ENCODE data around the gene EMC1. TPM values are rescaled to one million over a fixed set of nuclear protein-coding genes. Genes with fewer than 3 reads are reported as not detected.
A peak's percentile ranks its signal among the peaks of the same experiment; 100 is the strongest.
"Not testable (repeated sequence)": the region's sequence is repeated elsewhere in the genome, so short reads cannot be mapped to it uniquely, and the experiment has no call there.

The EMC1 gene
- total RNA-seq, 2 experiments from 2014 or later, result 36.6 to 38.9 TPM

GRCh38 chr1:19198820-19199219, 52.5 kb downstream of the EMC1 start:
- Mint-ChIP-seq H3K27ac (no peak overlapping the region), H3K27me3 (ENCODE audit: low read depth) (no peaks in the 10 kb centered on the region), H3K36me3 (ENCODE audit: low read depth) (peaks cover 48% of the 10 kb centered on the region), H3K9me3 (ENCODE audit: insufficient read depth) (no peaks in the 10 kb centered on the region), H3K4me3 (no peak overlapping the region), H3K4me1 (ENCODE audit: low read depth) (peaks cover 14% of the 10 kb centered on the region)
- POLR2A ChIA-PET, result no interaction called here
- ATAC-seq (no peak), DNase-seq (no peak)
- CTCF ChIA-PET, result interaction anchor here (2.0 kb wide), 1 partner anchor 9 kb away, joined by 7 read pairs; no protein-coding TSS in a partner anchor

DNA sequence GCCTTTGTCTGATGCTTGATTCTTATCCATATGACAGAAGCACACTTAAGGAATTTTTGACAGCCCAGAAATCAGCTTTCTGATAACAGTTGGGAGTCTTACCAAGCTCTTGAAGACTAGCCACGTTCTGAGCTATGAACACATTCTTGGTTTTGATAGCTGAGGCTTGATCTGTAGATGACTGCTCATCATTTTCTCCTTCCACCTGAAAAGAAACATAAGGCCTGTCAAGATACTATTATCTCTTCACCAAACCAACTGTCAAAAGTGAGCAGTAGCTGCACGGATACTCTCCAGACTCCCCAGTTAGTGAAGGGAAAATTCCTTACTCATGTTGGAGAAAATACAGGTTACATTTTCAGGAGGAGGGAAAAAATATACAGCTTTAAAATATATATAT, 53.5 kb downstream of the EMC1 start:
- H3K27ac Mint-ChIP-seq, result no peak overlapping the region
- H3K4me1 Mint-ChIP-seq (ENCODE audit: low read depth), result peaks cover 11% of the 10 kb centered on the region
- no peaks in the 10 kb centered on the region for H3K9me3 Mint-ChIP-seq (ENCODE audit: insufficient read depth)
- no peaks in the 10 kb centered on the region for H3K27me3 Mint-ChIP-seq (ENCODE audit: low read depth)
- POLR2A ChIA-PET, result interaction anchor here (0.6 to 1.4 kb wide), 3 partner anchors 11 to 865 kb away, joined by 3 to 9 read pairs (median 3); no protein-coding TSS in a partner anchor
- DNase-seq, result no peak
- H3K4me3 Mint-ChIP-seq, result no peak overlapping the region
- ATAC-seq, result no peak
- H3K36me3 Mint-ChIP-seq (ENCODE audit: low read depth), result peaks cover 53% of the 10 kb centered on the region
- CTCF ChIA-PET, result interaction anchor here (0.6 to 2.0 kb wide), 3 partner anchors 10 to 42 kb away, joined by 3 to 7 read pairs (median 3); no protein-coding TSS in a partner anchor

DNA sequence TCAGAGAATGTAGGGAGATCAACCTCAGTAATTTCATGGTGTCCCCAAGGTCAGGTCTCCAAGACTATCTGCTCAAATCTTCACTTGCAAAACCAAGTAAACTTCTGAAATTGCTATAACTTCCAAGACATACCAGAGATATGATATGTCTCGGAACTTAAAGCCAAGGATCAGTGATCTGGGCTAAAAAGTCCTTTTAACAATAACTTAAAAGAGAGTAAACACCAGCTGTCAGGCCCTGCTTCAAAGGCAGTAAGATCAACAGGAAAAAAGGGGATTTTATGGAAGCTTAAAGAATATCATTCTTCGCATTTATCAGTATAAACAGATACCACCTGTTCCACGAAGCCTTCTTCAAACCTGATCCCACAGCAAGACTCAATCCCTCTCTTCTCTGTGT, 55.0 kb downstream of the EMC1 start:
- ATAC-seq (no peak), DNase-seq (no peak)
- Mint-ChIP-seq H3K9me3 (ENCODE audit: insufficient read depth) (no peaks in the 10 kb centered on the region), H3K27me3 (ENCODE audit: low read depth) (no peaks in the 10 kb centered on the region), H3K4me3 (no peak overlapping the region), H3K27ac (no peak overlapping the region), H3K36me3 (ENCODE audit: low read depth) (peaks cover 64% of the 10 kb centered on the region), H3K4me1 (ENCODE audit: low read depth) (no peaks in the 10 kb centered on the region)
- POLR2A ChIA-PET, result no interaction called here
- CTCF ChIA-PET, result interaction anchor here (1.5 kb wide), 1 partner anchor 17 kb away, joined by 9 read pairs; no protein-coding TSS in a partner anchor

DNA sequence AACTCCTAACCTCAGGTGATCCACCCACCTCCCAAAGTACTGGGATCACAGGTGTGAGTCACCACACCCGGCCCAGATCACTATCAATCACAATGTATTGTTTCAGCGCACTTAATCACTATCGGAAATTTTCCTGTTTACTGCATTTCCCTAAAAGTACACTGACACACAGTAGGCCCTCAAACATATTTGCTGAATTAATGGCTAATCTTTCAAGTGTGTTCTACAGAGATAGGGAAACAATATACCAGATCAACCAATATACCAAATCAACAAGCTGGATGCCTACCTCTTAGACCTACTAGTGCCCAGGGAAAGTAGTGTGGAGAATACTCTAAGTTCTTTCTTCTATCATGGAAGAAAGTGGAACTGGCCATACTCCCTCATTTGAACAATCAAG, 58.3 kb downstream of the EMC1 start:
- ChIA-PET POLR2A (no interaction called here), CTCF (interaction anchor here (1.4 kb wide), 1 partner anchor 13 kb away, joined by 3 read pairs; no protein-coding TSS in a partner anchor)
- ATAC-seq (no peak), DNase-seq (no peak)
- Mint-ChIP-seq H3K36me3 (ENCODE audit: low read depth) (peaks cover 62% of the 10 kb centered on the region), H3K27ac (no peak overlapping the region), H3K4me1 (ENCODE audit: low read depth) (no peaks in the 10 kb centered on the region), H3K9me3 (ENCODE audit: insufficient read depth) (no peaks in the 10 kb centered on the region), H3K4me3 (no peak overlapping the region), H3K27me3 (ENCODE audit: low read depth) (no peaks in the 10 kb centered on the region)

DNA sequence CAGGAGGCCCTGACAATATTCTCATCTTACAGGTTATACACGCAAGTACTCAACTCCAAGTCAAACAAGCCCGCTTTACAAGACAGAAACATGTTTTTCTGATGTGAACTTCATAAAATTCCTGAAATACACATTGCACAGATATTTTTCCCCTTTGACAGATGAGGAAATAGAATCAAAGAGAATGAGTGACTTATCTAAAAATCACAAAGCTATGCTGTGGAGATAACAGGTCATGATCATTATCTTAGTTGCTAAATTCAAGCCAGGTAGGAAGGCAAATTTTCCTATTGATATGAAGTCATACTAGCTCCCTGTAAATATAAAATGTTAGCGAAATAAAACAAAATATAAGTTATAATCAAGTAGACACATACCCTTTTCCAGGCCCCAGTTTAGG, 59.5 kb downstream of the EMC1 start:
- Mint-ChIP-seq H3K36me3 (ENCODE audit: low read depth) (peaks cover 59% of the 10 kb centered on the region), H3K27me3 (ENCODE audit: low read depth) (no peaks in the 10 kb centered on the region), H3K9me3 (ENCODE audit: insufficient read depth) (no peaks in the 10 kb centered on the region), H3K27ac (no peak overlapping the region), H3K4me3 (no peak overlapping the region), H3K4me1 (ENCODE audit: low read depth) (no peaks in the 10 kb centered on the region)
- ChIA-PET POLR2A (no interaction called here), CTCF (no interaction called here)
- DNase-seq, result no peak
- no peak for ATAC-seq

DNA sequence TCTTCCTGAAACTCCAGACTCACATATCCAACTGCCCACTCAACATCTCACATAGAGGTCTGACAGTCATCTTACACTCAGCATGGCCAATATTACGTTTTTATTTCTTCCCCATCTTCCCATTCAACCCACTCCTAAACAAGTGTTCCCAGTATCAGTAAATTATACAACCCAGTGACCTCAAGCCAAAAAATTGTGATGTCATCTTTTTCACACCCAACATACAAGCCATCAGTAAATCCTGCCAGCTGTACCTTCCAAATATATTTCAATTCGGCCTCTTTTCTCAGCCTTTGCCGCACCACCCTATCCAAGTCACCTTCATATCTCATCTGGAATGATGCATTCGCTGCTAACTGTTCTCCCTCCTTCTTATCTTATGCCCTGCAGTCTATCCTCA, 60.9 kb downstream of the EMC1 start:
- no peak overlapping the region for H3K4me3 Mint-ChIP-seq
- DNase-seq (no peak), ATAC-seq (no peak)
- no peak overlapping the region for H3K27ac Mint-ChIP-seq
- ChIA-PET CTCF (interaction anchor here (1.3 kb wide), 1 partner anchor 11 kb away, joined by 3 read pairs; no protein-coding TSS in a partner anchor), POLR2A (interaction anchor here (0.6 kb wide), 1 partner anchor 19 kb away, joined by 3 read pairs; no protein-coding TSS in a partner anchor)
- no peaks in the 10 kb centered on the region for H3K27me3 Mint-ChIP-seq (ENCODE audit: low read depth)
- peaks cover 8% of the 10 kb centered on the region for H3K4me1 Mint-ChIP-seq (ENCODE audit: low read depth)
- peaks cover 59% of the 10 kb centered on the region for H3K36me3 Mint-ChIP-seq (ENCODE audit: low read depth)
- H3K9me3 Mint-ChIP-seq (ENCODE audit: insufficient read depth), result no peaks in the 10 kb centered on the region

DNA sequence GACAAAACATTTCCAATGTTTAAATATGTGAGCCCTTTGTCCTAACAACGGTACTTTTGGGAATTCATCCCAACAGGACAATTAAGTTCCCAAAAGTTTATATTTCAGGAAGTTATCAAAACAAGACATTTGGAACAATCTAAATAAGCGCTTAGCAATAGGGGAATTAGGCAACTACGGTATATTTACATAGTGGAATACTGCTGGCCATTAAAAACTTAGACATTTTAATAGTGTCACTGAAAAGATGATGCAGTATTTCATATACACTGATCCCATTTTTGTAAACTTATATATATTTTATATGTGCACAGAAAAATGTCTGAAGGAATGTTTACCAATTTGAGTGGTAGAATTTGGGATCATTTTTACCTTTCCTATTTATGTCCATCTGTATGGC, 62.1 kb downstream of the EMC1 start:
- DNase-seq (no peak), ATAC-seq (no peak)
- CTCF ChIA-PET, result no interaction called here
- POLR2A ChIA-PET, result interaction anchor here (0.7 kb wide), 1 partner anchor 38 kb away, joined by 3 read pairs; no protein-coding TSS in a partner anchor
- Mint-ChIP-seq H3K27ac (no peak overlapping the region), H3K4me3 (no peak overlapping the region), H3K9me3 (ENCODE audit: insufficient read depth) (no peaks in the 10 kb centered on the region), H3K36me3 (ENCODE audit: low read depth) (peaks cover 64% of the 10 kb centered on the region), H3K4me1 (ENCODE audit: low read depth) (peaks cover 8% of the 10 kb centered on the region), H3K27me3 (ENCODE audit: low read depth) (no peaks in the 10 kb centered on the region)

DNA sequence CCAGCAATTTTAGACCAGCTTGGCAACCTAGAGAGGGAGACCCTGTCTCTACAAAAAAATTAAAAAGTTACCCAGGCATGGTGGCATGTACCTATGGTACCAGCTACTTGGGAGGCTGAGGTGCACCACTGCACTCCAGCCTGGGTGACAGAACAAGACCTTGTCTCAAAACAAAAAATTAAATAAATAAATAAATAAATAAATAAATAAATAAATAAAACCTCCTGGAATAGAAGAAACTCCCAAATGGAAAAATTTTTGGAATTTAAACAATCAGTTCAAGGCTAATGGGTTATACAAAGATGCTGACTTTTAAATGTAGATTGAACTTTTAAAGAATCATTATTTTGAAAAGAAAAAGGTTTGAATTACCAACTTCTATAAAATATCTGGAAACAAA, 63.5 kb downstream of the EMC1 start:
- CTCF ChIA-PET, result no interaction called here
- Mint-ChIP-seq H3K4me1 (ENCODE audit: low read depth) (peaks cover 8% of the 10 kb centered on the region), H3K27ac (no peak overlapping the region), H3K36me3 (ENCODE audit: low read depth) (peaks cover 64% of the 10 kb centered on the region), H3K4me3 (no peak overlapping the region), H3K9me3 (ENCODE audit: insufficient read depth) (no peaks in the 10 kb centered on the region), H3K27me3 (ENCODE audit: low read depth) (no peaks in the 10 kb centered on the region)
- no peak for ATAC-seq
- no peak for DNase-seq
- POLR2A ChIA-PET, result interaction anchor here (1.6 kb wide), 1 partner anchor 13 kb away, joined by 3 read pairs; no protein-coding TSS in a partner anchor

- Mint-ChIP-seq H3K4me3 (no peak overlapping the region), H3K9me3 (ENCODE audit: insufficient read depth) (no peaks in the 10 kb centered on the region)
- no peak for ATAC-seq
Measured at GRCh38 chr1:19186001-19186400, 65.3 kb downstream of the EMC1 start.

GRCh38 chr1:19182223-19182622, 69.1 kb downstream of the EMC1 start:
- Mint-ChIP-seq H3K4me1 (ENCODE audit: low read depth) (peaks cover 36% of the 10 kb centered on the region), H3K9me3 (ENCODE audit: insufficient read depth) (no peaks in the 10 kb centered on the region), H3K27me3 (ENCODE audit: low read depth) (no peaks in the 10 kb centered on the region), H3K36me3 (ENCODE audit: low read depth) (peaks cover 75% of the 10 kb centered on the region), H3K27ac (no peak overlapping the region), H3K4me3 (no peak overlapping the region)
- no peak for ATAC-seq
- CTCF ChIA-PET, result interaction anchor here (1.9 kb wide), 1 partner anchor 59 kb away, joined by 7 read pairs; no protein-coding TSS in a partner anchor
- POLR2A ChIA-PET, result no interaction called here
- no peak for DNase-seq

More at GRCh38 chr1:19186001-19186400, 65.3 kb downstream of the EMC1 start:
- H3K27ac Mint-ChIP-seq, result no peak overlapping the region
- POLR2A ChIA-PET, result no interaction called here
- H3K36me3 Mint-ChIP-seq (ENCODE audit: low read depth), result peaks cover 65% of the 10 kb centered on the region
- CTCF ChIA-PET, result interaction anchor here (1.3 kb wide), 1 partner anchor 55 kb away, joined by 3 read pairs; no protein-coding TSS in a partner anchor
- H3K4me1 Mint-ChIP-seq (ENCODE audit: low read depth), result peaks cover 11% of the 10 kb centered on the region
- no peak for DNase-seq
- no peaks in the 10 kb centered on the region for H3K27me3 Mint-ChIP-seq (ENCODE audit: low read depth)

GRCh38 chr1:19180265-19180657, 71.1 kb downstream of the EMC1 start:
- ATAC-seq; H3K9me3 Mint-ChIP-seq (ENCODE audit: insufficient read depth); H3K4me3 Mint-ChIP-seq; H3K27me3 Mint-ChIP-seq (ENCODE audit: low read depth): not testable (repeated sequence)
- peaks cover 73% of the 10 kb centered on the region for H3K36me3 Mint-ChIP-seq (ENCODE audit: low read depth)
- POLR2A ChIA-PET, result interaction anchor here (0.8 to 1.5 kb wide), 3 partner anchors 71 to 1605 kb away, joined by 3 to 7 read pairs (median 4); partner anchors contain the start of gene MRTO4
- CTCF ChIA-PET, result interaction anchor here (0.8 to 2.0 kb wide), 21 partner anchors 10 to 482 kb away, joined by 3 to 27 read pairs (median 4); partner anchors contain the start of genes EMC1 and MRTO4
- DNase-seq, result peak; percentile 22
- peak overlapping the region; percentile 86 for H3K27ac Mint-ChIP-seq
- peaks cover 28% of the 10 kb centered on the region for H3K4me1 Mint-ChIP-seq (ENCODE audit: low read depth)

DNA sequence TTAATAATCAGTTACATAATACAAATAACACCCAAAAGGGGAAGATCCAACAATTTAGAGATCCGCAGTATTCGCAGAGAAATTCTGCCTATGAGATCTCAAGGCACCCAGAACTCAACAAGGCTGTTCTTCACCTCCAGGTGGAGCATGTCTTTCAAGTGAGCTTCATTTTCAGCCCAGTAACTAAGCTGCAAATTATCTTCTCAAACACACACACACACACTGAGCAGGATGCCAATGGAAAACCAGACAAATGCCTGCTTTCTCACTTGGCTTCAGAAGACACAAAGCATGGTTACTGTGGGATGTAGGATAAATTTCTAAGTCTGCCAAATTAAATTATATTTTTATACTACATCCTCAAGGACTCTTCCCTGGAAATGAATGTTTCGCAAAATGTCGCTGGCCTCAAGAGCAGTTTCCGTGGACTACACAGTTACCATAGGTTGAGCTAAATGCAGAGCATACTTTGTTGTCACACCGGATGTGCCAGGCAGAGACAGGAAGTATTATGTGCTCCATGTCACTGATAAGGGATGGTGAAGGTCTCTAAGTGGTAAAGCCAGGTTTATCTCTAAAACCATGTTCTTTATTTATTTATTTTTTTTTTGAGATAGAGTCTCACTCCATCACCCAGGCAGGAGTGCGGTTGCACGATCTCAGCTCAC, 71.6 kb downstream of the EMC1 start:
- H3K36me3 Mint-ChIP-seq (ENCODE audit: low read depth), result peaks cover 74% of the 10 kb centered on the region
- ChIA-PET POLR2A (interaction anchor here (0.7 to 1.5 kb wide), 4 partner anchors 72 to 1606 kb away, joined by 3 to 7 read pairs (median 4); partner anchors contain the start of gene MRTO4), CTCF (interaction anchor here (0.7 to 2.0 kb wide), 30 partner anchors 9 to 482 kb away, joined by 3 to 27 read pairs (median 3); partner anchors contain the start of genes EMC1 and MRTO4)
- peaks cover 28% of the 10 kb centered on the region for H3K4me1 Mint-ChIP-seq (ENCODE audit: low read depth)
- no peak overlapping the region for H3K4me3 Mint-ChIP-seq
- no peaks in the 10 kb centered on the region for H3K9me3 Mint-ChIP-seq (ENCODE audit: insufficient read depth)
- peak; percentile 83 for ATAC-seq
- H3K27me3 Mint-ChIP-seq (ENCODE audit: low read depth), result no peaks in the 10 kb centered on the region
- DNase-seq, result peak; percentile 64
- peak overlapping the region; percentile 86 for H3K27ac Mint-ChIP-seq
